Osteoblast (primary cell): ENCODE measurements around the gene SPO11. TPM values are rescaled to one million over a fixed set of nuclear protein-coding genes. Genes with fewer than 3 reads are reported as not detected.

Experiments used
- DNase-seq: peaks from one replicate; pipeline ENCODE4 v3.0.0; 2011; ENCODE audit warnings: low spot score, mixed read lengths; ENCODE audit not compliant: insufficient read length; ENCODE audit errors: missing footprints
- H2AFZ ChIP-seq: 2 replicates; pipeline ENCODE4 v1.6.0; 2011; ENCODE audit warnings: mild to moderate bottlenecking, low read length
- H3K27ac ChIP-seq: 2 replicates; pipeline ENCODE4 v1.5.1; 2011; ENCODE audit warnings: mild to moderate bottlenecking, low read depth, low read length, moderate library complexity
- H3K27me3 ChIP-seq: 2 replicates; pipeline ENCODE4 v1.6.0; 2012; ENCODE audit warnings: mild to moderate bottlenecking, control low read depth, inconsistent platforms, low read length, moderate library complexity; ENCODE audit not compliant: insufficient read depth
- H3K36me3 ChIP-seq: 2 replicates; pipeline ENCODE4 v1.5.1; 2011; ENCODE audit warnings: mild to moderate bottlenecking, low read length, control low read depth, moderate library complexity; ENCODE audit not compliant: insufficient read depth
- H3K4me1 ChIP-seq: 2 replicates; pipeline ENCODE4 v1.5.1; 2011; ENCODE audit warnings: mild to moderate bottlenecking, low read length, control low read depth, moderate library complexity; ENCODE audit not compliant: insufficient read depth
- H3K4me2 ChIP-seq: 2 replicates; pipeline ENCODE4 v1.6.0; 2011; ENCODE audit warnings: mild to moderate bottlenecking, low read length; ENCODE audit not compliant: insufficient read depth
- H3K4me3 ChIP-seq: fragments of 200-600 bp; sonication (generic); 3 replicates; pipeline ENCODE4 v1.5.1; 2012; ENCODE audit warnings: mild to moderate bottlenecking, low read length, inconsistent platforms; ENCODE audit not compliant: insufficient read depth
- H3K79me2 ChIP-seq: 2 replicates; pipeline ENCODE4 v1.6.0; 2012; ENCODE audit warnings: mild to moderate bottlenecking, low read length, control low read depth, inconsistent platforms; ENCODE audit not compliant: insufficient read depth
- H3K9me3 ChIP-seq: 2 replicates; pipeline ENCODE4 v1.5.1; 2011; ENCODE audit warnings: low read depth, low read length, control low read depth
- H4K20me1 ChIP-seq: 2 replicates; pipeline ENCODE4 v1.6.0; 2012; ENCODE audit warnings: mild to moderate bottlenecking, low read length, control low read depth; ENCODE audit not compliant: insufficient read depth
- CTCF ChIP-seq: IDR thresholded peaks from 2 replicates; pipeline ENCODE4 v1.5.1; 2011; ENCODE audit warnings: mild to moderate bottlenecking, low read depth, low read length, moderate library complexity; ENCODE audit errors: extremely low read depth
- total RNA-seq: library from RNA; depleted of rRNA; stranded (reverse); fragments of >200 nt; gene quantifications from 2 replicates; pipeline ENCODE4 v1.2.3, GENCODE V29; 2012

Gene SPO11
- total RNA-seq = not detected in 2 replicates

GRCh38 chr20:57329608-57330221, at the start of gene SPO11:
SPO11 (plus strand) TSS chr20:57329803; CDS start chr20:57329868, 65 bp downstream.
- Histone ChIP-seq H3K79me2 (no peaks in the 10 kb centered on the region), H3K9me3 (no peaks in the 10 kb centered on the region), H3K27me3 (peaks cover 5% of the 10 kb centered on the region), H3K27ac (no peak within 1 kb of the TSS), H2AFZ (no peak within 1 kb of the TSS), H3K4me3 (no peak within 1 kb of the TSS), H3K36me3 (no peaks in the 10 kb centered on the region), H4K20me1 (no peaks in the 10 kb centered on the region), H3K4me2 (no peak within 1 kb of the TSS), H3K4me1 (no peaks in the 10 kb centered on the region)
- DNase-seq = no peak
- TF ChIP-seq CTCF = no peak

DNA sequence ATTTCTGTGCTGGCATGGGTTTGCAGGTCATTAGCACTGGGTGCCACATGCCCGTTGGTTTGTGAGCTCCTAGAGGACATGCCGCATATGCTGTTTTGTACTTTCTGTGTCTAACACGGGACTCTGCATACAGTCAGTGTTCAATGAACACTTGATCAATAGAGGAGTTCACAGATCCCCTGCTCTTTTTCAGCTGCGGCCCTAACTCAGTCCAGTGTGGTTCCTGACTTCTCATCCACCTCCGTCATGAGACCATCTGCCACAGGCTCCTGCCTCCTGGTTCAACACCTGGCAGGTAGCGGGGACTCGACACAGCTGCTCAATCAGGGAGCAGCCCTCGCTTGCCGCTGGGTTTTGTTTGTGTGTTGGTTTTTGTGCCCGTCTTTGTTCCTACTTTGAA, 49.4 kb upstream of the SPO11 start:
- H3K36me3 ChIP-seq = no peaks in the 10 kb centered on the region
- H3K9me3 ChIP-seq = no peaks in the 10 kb centered on the region
- H3K27me3 ChIP-seq = peaks cover 7% of the 10 kb centered on the region
- no peak overlapping the region for H3K4me3 ChIP-seq
- TF ChIP-seq CTCF = no peak
- no peak overlapping the region for H3K4me2 ChIP-seq
- no peaks in the 10 kb centered on the region for H3K79me2 ChIP-seq
- DNase-seq = peak; percentile 69
- no peak overlapping the region for H2AFZ ChIP-seq
- H4K20me1 ChIP-seq = no peaks in the 10 kb centered on the region
- H3K4me1 ChIP-seq = no peaks in the 10 kb centered on the region
- H3K27ac ChIP-seq = no peak overlapping the region

GRCh38 chr20:57281900-57282299, 47.7 kb upstream of the SPO11 start:
- no peaks in the 10 kb centered on the region for H3K79me2 ChIP-seq

More at GRCh38 chr20:57281900-57282299, 47.7 kb upstream of the SPO11 start:
- Histone ChIP-seq H3K27me3 (peaks cover 7% of the 10 kb centered on the region), H2AFZ (no peak overlapping the region), H3K4me3 (no peak overlapping the region), H3K4me2 (no peak overlapping the region), H3K27ac (no peak overlapping the region), H3K9me3 (no peaks in the 10 kb centered on the region), H3K4me1 (no peaks in the 10 kb centered on the region), H3K36me3 (no peaks in the 10 kb centered on the region), H4K20me1 (no peaks in the 10 kb centered on the region)
- no peak for TF ChIP-seq CTCF
- DNase-seq = no peak
